PC-3 (cell line): Measurements from ENCODE around the gene FOXP1. TPM values are rescaled to one million over a fixed set of nuclear protein-coding genes. Genes with fewer than 3 reads are reported as not detected.

Experiments
- ATAC-seq: fragments of 200-7000 bp; cut with Tn5 transposase; 2 replicates; pipeline ENCODE4 v1.9.1; 2020; ENCODE audit warnings: mild to moderate bottlenecking, moderate library complexity
- BruUV-seq: library from RNA; stranded (reverse); fragments of 400-500 nt; replicated peaks from 2 replicates; lab custom pipeline; 2021; lab: Mats Ljungman, UMichigan
- CTCF ChIA-PET: fragments of 300-600 bp; sonication (Branson Sonifier 250); formaldehyde crosslinking; loops from one replicate; lab custom pipeline; 2022; ENCODE audit warnings: antibody characterized with exemption; lab: Charles Lee
- POLR2A ChIA-PET: fragments of 300-600 bp; sonication (Branson Sonifier 250); formaldehyde crosslinking; loops from one replicate; lab custom pipeline; 2022; ENCODE audit warnings: antibody characterized with exemption; ENCODE audit not compliant: unreplicated experiment; lab: Charles Lee
- DNase-seq: peaks from one replicate; pipeline ENCODE4 v3.0.0-alpha.2; 2015
- H2AFZ ChIP-seq: fragments of 300-600 bp; sonication (generic); 2 replicates; pipeline ENCODE4 v1.6.0; 2016; ENCODE audit warnings: antibody characterized with exemption, low read length
- H3F3A ChIP-seq: fragments of 300-600 bp; sonication (generic); one replicate; pipeline ENCODE4 v1.6.0; 2017; ENCODE audit warnings: antibody characterized with exemption, low read length, control low read depth, mild to moderate bottlenecking; ENCODE audit not compliant: unreplicated experiment
- H3K27ac ChIP-seq: fragments of 300-600 bp; sonication (generic); 2 replicates; pipeline ENCODE4 v1.5.1; 2016; ENCODE audit warnings: mild to moderate bottlenecking, low read length
- H3K27me3 ChIP-seq: fragments of 300-600 bp; sonication (generic); 2 replicates; pipeline ENCODE4 v1.6.1; 2016; ENCODE audit warnings: low read length, mixed read lengths
- H3K36me3 ChIP-seq: fragments of 300-600 bp; sonication (generic); 2 replicates; pipeline ENCODE4 v1.6.1; 2016; ENCODE audit warnings: low read depth, mixed run types, low read length, mixed read lengths
- H3K4me1 ChIP-seq: fragments of 300-600 bp; sonication (generic); 2 replicates; pipeline ENCODE4 v1.5.1; 2016; ENCODE audit warnings: low read length; ENCODE audit not compliant: insufficient read depth
- H3K4me2 ChIP-seq: fragments of 300-600 bp; sonication (generic); 2 replicates; pipeline ENCODE4 v1.6.0; 2016; ENCODE audit warnings: low read length
- H3K4me3 ChIP-seq: fragments of 300-600 bp; sonication (generic); 2 replicates; pipeline ENCODE4 v1.5.1; 2016; ENCODE audit warnings: mild to moderate bottlenecking, low read length, mixed read lengths
- H3K79me2 ChIP-seq: fragments of 300-600 bp; sonication (generic); 2 replicates; pipeline ENCODE4 v1.6.1; 2017; ENCODE audit warnings: low read length, mixed read lengths
- H3K9ac ChIP-seq: fragments of 300-600 bp; sonication (generic); 2 replicates; pipeline ENCODE4 v1.6.0; 2016; ENCODE audit warnings: mild to moderate bottlenecking, low read length
- H3K9me2 ChIP-seq: fragments of 300-600 bp; sonication (generic); replicated peaks from 2 replicates; pipeline ENCODE4 v1.6.1; 2016; ENCODE audit warnings: mixed run types, low read length, mixed read lengths
- H3K9me3 ChIP-seq: fragments of 300-600 bp; sonication (generic); 2 replicates; pipeline ENCODE4 v1.6.1; 2016; ENCODE audit warnings: low read length, mixed read lengths
- H4K20me1 ChIP-seq: fragments of 300-600 bp; sonication (generic); 2 replicates; pipeline ENCODE4 v1.6.1; 2016; ENCODE audit warnings: low read length, mixed read lengths
- EZH2 ChIP-seq: fragments of 300-600 bp; sonication (generic); IDR thresholded peaks from one replicate; pipeline ENCODE4 v1.6.1; 2017; ENCODE audit warnings: antibody characterized with exemption, mild to moderate bottlenecking, low read length; ENCODE audit not compliant: unreplicated experiment
- EZH2phosphoT487 ChIP-seq: fragments of 300-600 bp; sonication (generic); IDR thresholded peaks from 2 replicates; pipeline ENCODE4 v1.6.1; 2018; ENCODE audit warnings: mild to moderate bottlenecking, antibody characterized with exemption, low read length, borderline replicate concordance
- intact Hi-C: fragments of 100-400 bp; cut with micrococcal nuclease; formaldehyde crosslinking; loops from 2 replicates; pipeline ENCODE4 v1.9.0; 2023
- total RNA-seq: library from RNA; depleted of rRNA; stranded (reverse); fragments of >200 nt; gene quantifications from 2 replicates; pipeline ENCODE4 v1.2.3, GENCODE V29; 2014
- TF ChIP-seq, protein P1 (sequence below): fragments of 300-600 bp; sonication (generic); conservative IDR thresholded peaks from 2 replicates; pipeline ENCODE4 v1.5.1; 2017; ENCODE audit warnings: antibody characterized with exemption, low read depth, mild to moderate bottlenecking, low read length

The FOXP1 gene
- total RNA-seq, 1 experiment from 2014 or later: 35.3 TPM

DNA sequence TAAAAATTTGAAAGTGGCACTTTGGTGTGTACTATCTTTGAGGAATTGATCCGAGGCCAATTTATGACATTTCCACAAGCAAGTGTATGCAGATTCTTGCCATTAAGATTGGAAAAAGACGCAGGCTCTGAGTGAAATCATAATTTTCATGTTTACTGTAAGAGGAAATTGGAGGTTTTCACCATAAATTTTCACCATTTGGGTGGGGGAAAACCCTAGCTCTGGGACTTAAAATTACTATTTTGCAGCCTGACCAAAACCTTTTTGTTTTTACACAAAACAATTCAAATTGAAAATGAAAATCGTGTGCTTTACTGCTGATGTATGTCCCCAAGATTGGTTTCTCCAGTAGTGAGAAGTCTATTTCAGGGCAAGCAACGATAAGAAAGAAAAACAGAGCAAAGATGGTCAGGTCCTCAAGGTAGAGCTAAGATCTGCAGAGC, 282.6 kb downstream of the FOXP1 start:
- H3K4me3 ChIP-seq: no peak overlapping the region
- intact Hi-C loops: no loop called here
- H4K20me1 ChIP-seq: no peaks in the 10 kb centered on the region
- no peaks in the 10 kb centered on the region for H3K27me3 ChIP-seq
- no peaks in the 10 kb centered on the region for H3F3A ChIP-seq
- H3K79me2 ChIP-seq: no peaks in the 10 kb centered on the region
- TF ChIP-seq EZH2 (no peak), EZH2phosphoT487 (no peak)
- TF ChIP-seq, protein P1, sequence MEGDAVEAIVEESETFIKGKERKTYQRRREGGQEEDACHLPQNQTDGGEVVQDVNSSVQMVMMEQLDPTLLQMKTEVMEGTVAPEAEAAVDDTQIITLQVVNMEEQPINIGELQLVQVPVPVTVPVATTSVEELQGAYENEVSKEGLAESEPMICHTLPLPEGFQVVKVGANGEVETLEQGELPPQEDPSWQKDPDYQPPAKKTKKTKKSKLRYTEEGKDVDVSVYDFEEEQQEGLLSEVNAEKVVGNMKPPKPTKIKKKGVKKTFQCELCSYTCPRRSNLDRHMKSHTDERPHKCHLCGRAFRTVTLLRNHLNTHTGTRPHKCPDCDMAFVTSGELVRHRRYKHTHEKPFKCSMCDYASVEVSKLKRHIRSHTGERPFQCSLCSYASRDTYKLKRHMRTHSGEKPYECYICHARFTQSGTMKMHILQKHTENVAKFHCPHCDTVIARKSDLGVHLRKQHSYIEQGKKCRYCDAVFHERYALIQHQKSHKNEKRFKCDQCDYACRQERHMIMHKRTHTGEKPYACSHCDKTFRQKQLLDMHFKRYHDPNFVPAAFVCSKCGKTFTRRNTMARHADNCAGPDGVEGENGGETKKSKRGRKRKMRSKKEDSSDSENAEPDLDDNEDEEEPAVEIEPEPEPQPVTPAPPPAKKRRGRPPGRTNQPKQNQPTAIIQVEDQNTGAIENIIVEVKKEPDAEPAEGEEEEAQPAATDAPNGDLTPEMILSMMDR: no peak
- POLR2A ChIA-PET: no interaction called here
- CTCF ChIA-PET: no interaction called here
- no peaks in the 10 kb centered on the region for H3K9me2 ChIP-seq
- no peak overlapping the region for H2AFZ ChIP-seq
- H3K36me3 ChIP-seq: no peaks in the 10 kb centered on the region
- DNase-seq: no peak
- no peak overlapping the region for H3K27ac ChIP-seq
- no peak for ATAC-seq
- H3K4me1 ChIP-seq: peaks cover 19% of the 10 kb centered on the region
- H3K4me2 ChIP-seq: no peak overlapping the region
- no peak overlapping the region for H3K9ac ChIP-seq
- H3K9me3 ChIP-seq: no peaks in the 10 kb centered on the region
- BruUV-seq: no TSS peak

DNA sequence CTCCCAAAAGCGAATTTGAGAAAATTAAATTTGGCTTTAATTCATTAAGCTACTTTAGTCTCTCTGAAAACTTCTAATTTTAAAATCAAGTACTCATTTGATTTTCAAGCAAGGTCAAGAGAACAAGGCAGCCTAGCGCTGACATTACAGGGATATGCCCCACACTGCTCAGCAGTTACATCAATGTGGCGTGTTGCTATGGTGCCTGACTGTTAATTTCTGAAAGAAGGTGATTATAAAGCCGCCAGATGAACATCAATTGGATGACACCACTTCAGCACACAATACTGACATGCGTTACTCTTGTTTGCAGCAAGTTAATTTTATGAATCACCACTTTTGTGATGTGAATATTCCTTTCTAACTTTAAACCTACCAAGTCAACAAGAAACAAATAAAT, 284.4 kb downstream of the FOXP1 start:
- Histone ChIP-seq H3K4me1 (0 out of 2 replicates have a peak, but pooled peaks cover 1% of the 10 kb centered on the region), H3K4me2 (no peak overlapping the region), H3K9me3 (no peaks in the 10 kb centered on the region), H3K79me2 (no peaks in the 10 kb centered on the region), H3K36me3 (no peaks in the 10 kb centered on the region), H3K27me3 (no peaks in the 10 kb centered on the region), H3F3A (no peaks in the 10 kb centered on the region), H3K4me3 (no peak overlapping the region), H4K20me1 (no peaks in the 10 kb centered on the region), H3K9me2 (no peaks in the 10 kb centered on the region), H2AFZ (no peak overlapping the region), H3K27ac (no peak overlapping the region), H3K9ac (no peak overlapping the region)
- BruUV-seq: no TSS peak
- TF ChIP-seq EZH2phosphoT487: no peak
- TF ChIP-seq, protein P1: no peak
- TF ChIP-seq EZH2: no peak
- no peak for DNase-seq
- POLR2A ChIA-PET: interaction anchor here (0.6 kb wide), 1 partner anchor 197 kb away, joined by 3 read pairs; no protein-coding TSS in a partner anchor
- CTCF ChIA-PET: interaction anchor here (0.5 kb wide), 1 partner anchor 221 kb away, joined by 3 read pairs; no protein-coding TSS in a partner anchor
- no peak for ATAC-seq
- intact Hi-C loops: no loop called here

DNA sequence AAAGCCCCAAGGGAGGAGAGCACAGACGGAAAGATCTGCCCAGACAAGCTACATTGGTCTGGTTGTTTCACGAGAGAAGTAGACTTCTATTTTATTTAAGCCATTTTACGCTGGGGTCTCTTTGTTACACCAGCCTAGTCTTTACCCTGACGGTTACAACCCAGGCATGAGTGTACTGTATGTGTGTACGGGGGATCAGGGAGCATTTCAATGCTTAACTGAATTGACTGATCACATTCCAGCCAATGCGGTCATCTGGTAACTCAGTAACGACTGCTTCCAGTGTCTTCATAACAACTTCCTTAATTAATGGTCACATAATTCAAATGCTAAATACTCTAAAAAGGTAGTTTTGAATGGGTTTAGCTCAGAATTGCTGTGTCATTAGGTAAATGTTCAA, 288.6 kb downstream of the FOXP1 start:
- H3K27ac ChIP-seq: no peak overlapping the region
- no peak overlapping the region for H2AFZ ChIP-seq
- H3K4me2 ChIP-seq: no peak overlapping the region
- ChIA-PET CTCF (no interaction called here), POLR2A (no interaction called here)
- ATAC-seq (no peak), DNase-seq (no peak)
- TF ChIP-seq EZH2phosphoT487 (no peak), EZH2 (no peak)
- TF ChIP-seq, protein P1: no peak
- no peaks in the 10 kb centered on the region for H3K9me2 ChIP-seq
- intact Hi-C loops: no loop called here
- H3K9me3 ChIP-seq: no peaks in the 10 kb centered on the region
- H3K27me3 ChIP-seq: no peaks in the 10 kb centered on the region
- H3K36me3 ChIP-seq: no peaks in the 10 kb centered on the region
- no peaks in the 10 kb centered on the region for H3F3A ChIP-seq
- H3K79me2 ChIP-seq: no peaks in the 10 kb centered on the region
- H3K9ac ChIP-seq: no peak overlapping the region
- no peaks in the 10 kb centered on the region for H4K20me1 ChIP-seq
- no peak overlapping the region for H3K4me3 ChIP-seq
- peaks cover 5% of the 10 kb centered on the region for H3K4me1 ChIP-seq
- no TSS peak for BruUV-seq
